GM12872 (cell line): ENCODE measurements around the gene DENND1A.

Experiments
- TF ChIP-seq, protein P1 (sequence below): IDR thresholded peaks from 3 replicates; pipeline ENCODE4 v1.5.1; 2011; ENCODE audit warnings: low read depth, mild to moderate bottlenecking, low read length, moderate library complexity; ENCODE audit not compliant: insufficient read depth

Gene DENND1A

DNA sequence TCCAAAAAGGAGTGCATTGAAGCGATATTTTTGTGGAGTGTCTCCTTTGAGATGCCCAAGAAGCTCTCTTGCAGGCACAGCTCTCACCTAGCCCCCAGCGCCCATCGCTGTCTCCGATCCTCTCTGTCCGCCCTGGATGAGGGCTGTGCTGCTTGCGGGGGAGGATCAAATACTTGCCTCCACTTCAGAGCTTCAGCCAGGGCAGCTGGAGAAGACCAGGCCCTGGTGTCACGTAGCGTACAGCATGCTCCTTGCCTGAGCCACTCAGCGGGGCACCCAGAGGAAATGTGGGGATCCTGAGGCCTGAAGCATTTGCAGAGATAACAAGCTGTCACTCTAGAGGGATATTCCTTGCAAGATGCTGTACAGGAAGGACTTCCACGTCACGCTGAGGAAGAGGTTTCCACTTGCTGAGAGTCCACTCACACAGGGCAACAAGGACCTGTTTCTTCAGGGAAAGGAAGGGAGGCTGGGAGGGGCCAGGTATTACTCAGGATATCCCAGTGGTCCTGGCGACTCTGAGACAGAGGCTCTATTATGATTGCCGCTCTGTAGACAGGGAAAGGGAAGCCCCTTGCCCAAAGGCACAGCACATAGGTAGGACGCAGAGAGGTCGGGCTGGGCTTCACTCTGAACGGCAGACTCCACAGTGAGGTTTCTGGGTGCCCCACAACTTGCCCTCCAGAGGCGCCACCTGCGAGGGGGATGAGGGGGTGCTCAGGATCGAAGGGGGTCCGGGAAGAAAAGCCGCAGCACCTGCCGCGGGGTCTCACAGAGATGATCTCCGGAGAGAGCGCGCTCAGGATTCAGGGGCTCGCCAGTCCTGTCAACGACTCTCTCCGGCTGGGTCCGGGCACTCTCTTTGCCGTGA, 510.0 kb downstream of the DENND1A start:
- TF ChIP-seq, protein P1, sequence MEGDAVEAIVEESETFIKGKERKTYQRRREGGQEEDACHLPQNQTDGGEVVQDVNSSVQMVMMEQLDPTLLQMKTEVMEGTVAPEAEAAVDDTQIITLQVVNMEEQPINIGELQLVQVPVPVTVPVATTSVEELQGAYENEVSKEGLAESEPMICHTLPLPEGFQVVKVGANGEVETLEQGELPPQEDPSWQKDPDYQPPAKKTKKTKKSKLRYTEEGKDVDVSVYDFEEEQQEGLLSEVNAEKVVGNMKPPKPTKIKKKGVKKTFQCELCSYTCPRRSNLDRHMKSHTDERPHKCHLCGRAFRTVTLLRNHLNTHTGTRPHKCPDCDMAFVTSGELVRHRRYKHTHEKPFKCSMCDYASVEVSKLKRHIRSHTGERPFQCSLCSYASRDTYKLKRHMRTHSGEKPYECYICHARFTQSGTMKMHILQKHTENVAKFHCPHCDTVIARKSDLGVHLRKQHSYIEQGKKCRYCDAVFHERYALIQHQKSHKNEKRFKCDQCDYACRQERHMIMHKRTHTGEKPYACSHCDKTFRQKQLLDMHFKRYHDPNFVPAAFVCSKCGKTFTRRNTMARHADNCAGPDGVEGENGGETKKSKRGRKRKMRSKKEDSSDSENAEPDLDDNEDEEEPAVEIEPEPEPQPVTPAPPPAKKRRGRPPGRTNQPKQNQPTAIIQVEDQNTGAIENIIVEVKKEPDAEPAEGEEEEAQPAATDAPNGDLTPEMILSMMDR, result no peak

DNA sequence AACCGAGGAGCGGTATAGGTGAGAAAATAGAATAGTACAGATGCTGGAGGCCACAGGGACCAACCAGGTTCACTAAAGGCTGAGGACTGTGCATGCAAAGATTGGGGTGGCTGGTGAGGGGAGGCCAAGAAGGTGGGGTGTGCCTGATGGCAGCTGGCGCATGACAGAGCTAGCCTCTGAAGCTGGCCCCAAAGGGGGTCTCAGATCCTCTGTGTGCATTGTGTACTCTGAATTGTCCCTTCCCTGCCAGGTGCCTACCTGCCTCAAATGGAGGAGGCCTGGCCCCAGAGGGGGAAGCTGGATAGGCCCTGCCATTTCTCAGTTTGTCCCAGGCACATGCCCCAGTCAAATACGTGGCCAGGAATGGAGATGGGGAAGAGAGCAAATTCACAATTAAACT, 510.8 kb downstream of the DENND1A start:
- TF ChIP-seq, protein P1, result no peak

DNA sequence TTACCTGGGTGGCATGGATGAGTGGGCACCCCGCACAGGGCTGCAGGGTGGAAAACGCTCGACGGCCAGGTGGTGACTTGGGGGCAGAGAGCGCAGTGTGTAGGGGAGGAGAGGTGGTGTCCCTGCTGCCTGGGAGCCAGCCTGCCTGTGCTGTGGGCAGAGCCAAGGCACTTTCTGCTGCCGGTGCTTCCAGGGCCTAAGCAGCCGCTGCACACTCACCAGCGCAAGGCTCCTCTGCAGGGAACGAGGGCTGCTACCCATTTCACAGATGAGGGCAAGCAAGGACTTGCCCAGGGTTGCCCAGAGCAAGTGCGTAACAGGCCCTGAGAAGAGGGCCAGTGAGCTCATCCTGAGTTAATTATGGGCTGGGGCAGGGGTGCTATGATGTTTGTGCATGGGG, 511.4 kb downstream of the DENND1A start:
- TF ChIP-seq, protein P1, result no peak

DNA sequence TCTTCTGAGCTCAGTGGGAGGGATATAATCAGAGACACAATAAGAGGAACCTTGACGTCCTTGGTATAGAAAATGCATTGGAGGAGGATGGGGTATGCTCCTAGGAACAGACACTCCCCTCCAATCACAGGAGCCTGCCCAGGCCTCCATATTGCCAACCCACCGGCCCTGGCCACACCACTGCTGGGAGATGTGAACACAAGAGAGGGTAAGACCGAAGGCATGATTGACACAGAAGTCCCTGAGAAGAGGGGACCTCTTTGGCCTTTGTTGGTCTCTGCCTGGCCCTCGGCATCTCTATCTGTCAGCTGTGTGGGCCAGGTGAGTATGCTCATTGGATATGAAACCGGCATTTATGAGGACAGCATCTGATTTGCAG, 511.9 kb downstream of the DENND1A start:
- TF ChIP-seq, protein P1, result no peak

DNA sequence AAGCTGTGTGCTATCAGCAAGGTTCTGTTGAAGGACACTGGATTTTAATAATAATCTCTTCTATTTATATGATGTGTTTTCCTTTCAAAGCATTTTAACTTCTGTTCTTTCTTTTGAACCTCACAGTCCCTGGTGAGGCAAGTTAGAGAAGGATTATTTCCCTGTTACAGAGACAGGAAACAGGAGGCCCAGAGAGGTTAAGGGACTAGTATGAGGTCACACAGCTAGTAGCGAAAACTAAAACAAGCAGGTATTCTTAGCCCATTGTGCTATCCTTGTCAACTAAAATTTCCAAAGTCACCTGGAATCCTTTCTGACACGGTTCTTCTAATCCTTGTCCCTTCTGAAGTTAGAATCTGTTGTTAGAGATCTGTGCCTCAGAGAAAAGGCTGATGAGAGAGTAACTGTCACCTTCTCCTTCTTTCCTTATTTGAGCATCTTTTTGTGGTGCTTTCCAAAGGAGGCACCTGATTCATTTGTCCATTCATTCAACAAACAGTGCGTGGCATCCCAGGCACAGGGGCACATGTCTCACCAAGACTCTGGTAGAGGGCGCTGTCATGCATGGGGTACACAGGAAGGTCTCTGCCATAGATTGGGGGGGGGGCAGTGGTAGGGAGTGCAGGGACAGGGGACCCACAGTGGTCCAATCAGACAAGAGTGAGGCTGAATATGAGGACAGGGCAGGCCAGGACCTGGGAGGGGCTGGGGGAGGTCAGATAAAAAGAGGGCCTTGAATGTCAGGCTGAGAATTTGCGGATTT, 512.5 kb downstream of the DENND1A start:
- TF ChIP-seq, protein P1, result no peak

DNA sequence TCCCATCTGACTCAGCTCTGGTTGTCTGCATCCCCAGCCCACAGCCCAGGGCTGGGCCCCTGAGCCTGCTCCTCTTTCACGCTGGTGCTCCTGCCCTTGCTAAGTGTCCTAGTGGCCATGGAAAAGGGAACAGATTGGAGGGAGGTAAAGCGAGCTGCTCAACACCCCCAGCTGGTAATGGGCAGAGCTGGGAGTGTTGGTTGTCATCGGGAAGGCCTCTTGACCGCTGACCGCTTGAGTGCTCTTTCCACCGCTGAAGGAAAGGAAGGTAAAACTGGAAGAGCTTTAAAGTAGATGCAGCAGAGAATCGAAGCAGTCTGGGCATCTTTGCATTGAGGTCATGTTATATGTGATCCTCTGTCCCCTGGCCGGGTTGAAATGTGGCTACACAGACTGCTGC, 513.8 kb downstream of the DENND1A start:
- TF ChIP-seq, protein P1, result no peak

DNA sequence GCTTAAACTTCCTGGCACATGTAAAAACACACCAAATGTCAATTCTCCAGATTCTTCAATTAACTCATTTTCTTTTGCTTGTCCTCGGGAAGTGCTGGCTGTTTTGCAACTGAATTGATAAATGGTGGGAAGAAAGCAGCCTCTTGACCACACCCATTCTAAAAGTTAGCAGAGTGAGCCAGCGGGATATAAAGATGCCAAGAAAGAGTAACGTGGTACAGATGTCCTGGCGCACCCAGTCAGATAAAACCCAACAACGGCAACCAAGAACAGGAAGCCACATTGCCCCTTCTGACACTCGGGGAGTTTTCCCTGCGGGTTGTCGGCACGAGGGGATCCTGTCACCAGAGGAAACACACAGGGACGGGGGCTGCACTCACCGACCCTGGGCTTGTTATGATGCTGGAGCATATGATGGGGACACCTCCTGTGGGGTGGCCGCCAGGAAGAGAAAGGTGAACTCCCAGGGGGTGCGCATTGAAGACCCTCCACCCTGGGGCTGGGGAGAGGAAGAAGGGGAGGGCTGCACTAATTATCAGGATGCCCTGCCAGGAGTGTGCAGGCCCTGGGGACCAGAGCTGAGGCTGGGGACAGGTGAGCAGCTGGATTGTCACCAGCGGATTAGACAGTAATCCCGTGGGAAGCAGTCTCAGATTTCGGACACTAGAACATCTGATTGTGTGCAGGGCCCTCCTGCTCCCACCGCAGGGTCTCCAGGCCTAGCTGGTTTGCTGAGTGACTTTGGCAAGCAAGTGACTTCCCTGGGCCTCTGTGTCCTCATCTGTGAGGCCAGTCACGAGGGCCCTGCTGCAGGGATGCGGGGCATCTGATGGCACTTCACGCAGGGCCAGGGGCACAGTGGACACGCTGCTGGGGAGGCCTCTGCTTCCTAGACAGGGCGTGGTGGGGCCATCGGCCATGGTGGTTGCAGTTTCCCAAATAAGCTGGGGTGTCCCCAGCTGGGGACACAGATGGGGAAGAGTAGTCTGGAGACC, 514.7 kb downstream of the DENND1A start:
- TF ChIP-seq, protein P1, result no peak
